ENCODE measurements around the gene PRKCA. TPM values are rescaled to one million over a fixed set of nuclear protein-coding genes. Genes with fewer than 3 reads are reported as not detected.

PRKCA gene
- total and polyA plus RNA-seq, 2 donors from 2014 or later = 8.0 to 50.8 TPM

DNA sequence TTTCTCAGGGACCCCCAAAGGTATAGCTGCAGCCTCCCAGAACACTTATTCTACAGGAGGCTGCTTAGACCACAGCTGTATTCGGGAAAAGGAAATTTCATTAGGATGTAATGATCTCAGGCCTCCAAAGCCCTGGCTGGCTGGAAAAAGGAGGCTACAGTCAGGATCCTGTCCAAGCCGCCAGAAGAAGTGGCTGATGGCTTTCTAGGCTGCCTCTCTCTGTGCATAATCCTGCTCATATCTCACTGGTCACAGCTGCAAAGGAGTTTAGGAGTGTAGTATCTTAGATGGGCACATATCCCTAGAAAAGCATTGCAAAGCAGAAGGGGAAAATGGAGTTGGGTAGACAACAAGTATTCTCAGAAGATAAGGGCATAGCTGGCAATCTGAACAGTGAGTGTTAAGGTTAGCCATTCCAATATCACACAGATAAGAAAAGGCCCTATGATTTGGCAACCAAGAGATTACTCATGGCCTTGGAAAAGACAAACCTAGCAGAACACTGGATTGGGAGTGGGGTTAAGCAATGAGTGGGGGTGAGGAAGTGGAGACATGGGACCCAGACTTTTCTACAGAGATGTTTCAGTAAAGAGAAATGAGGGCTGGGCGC, 26.0 kb upstream of the PRKCA start:
- Histone ChIP-seq H3K27me3 (ENCODE audit: control insufficient read depth, insufficient read depth, low read length) (no peaks in the 10 kb centered on the region), H3K4me1 (ENCODE audit: control insufficient read depth in 2 of 3, insufficient read depth in 2 of 3, low read depth in 1 of 3, low read length in 3 of 3) (no peaks in the 10 kb centered on the region), H3K36me3 (ENCODE audit: control insufficient read depth in 2 of 3, insufficient read depth in 3 of 3, low read length in 3 of 3) (no peaks in the 10 kb centered on the region), H3K9ac (ENCODE audit: low read length in 3 of 3) (no peak overlapping the region), H3K9me3 (ENCODE audit: control insufficient read depth in 2 of 3, insufficient read depth in 1 of 3, low read length in 3 of 3) (no peaks in the 10 kb centered on the region), H3K4me3 (ENCODE audit: low read length in 3 of 3) (no peak overlapping the region), H3K27ac (ENCODE audit: low read depth in 2 of 2, low read length in 2 of 2) (no peak overlapping the region)
- FAIRE-seq (no peak), DNase-seq (no peak)
- TF ChIP-seq CTCF (IDR thresholded peaks at IDR 0.05; ENCODE audit: borderline replicate concordance, extremely low read depth, insufficient read depth) = no peak
- intact Hi-C loops (cut with DNase I) = no loop called here

GRCh38 chr17:66277191-66277590, 25.2 kb upstream of the PRKCA start:
- no peak overlapping the region for H3K9ac ChIP-seq (ENCODE audit: low read length in 3 of 3)
- H3K9me3 ChIP-seq (ENCODE audit: control insufficient read depth in 2 of 3, insufficient read depth in 1 of 3, low read length in 3 of 3) = no peaks in the 10 kb centered on the region
- no peak overlapping the region for H3K27ac ChIP-seq (ENCODE audit: low read depth in 2 of 2, low read length in 2 of 2)
- FAIRE-seq (no peak), DNase-seq (no peak)
- no peak for TF ChIP-seq CTCF (IDR thresholded peaks at IDR 0.05; ENCODE audit: borderline replicate concordance, extremely low read depth, insufficient read depth)
- no peaks in the 10 kb centered on the region for H3K27me3 ChIP-seq (ENCODE audit: control insufficient read depth, insufficient read depth, low read length)
- H3K4me1 ChIP-seq (ENCODE audit: control insufficient read depth in 2 of 3, insufficient read depth in 2 of 3, low read depth in 1 of 3, low read length in 3 of 3) = no peaks in the 10 kb centered on the region
- no peaks in the 10 kb centered on the region for H3K36me3 ChIP-seq (ENCODE audit: control insufficient read depth in 2 of 3, insufficient read depth in 3 of 3, low read length in 3 of 3)
- H3K4me3 ChIP-seq (ENCODE audit: low read length in 3 of 3) = no peak overlapping the region
- intact Hi-C loops (cut with DNase I) = no loop called here

- Histone ChIP-seq H3K27ac (ENCODE audit: low read depth in 2 of 2, low read length in 2 of 2) (no peak overlapping the region), H3K4me1 (ENCODE audit: control insufficient read depth in 2 of 3, insufficient read depth in 2 of 3, low read depth in 1 of 3, low read length in 3 of 3) (no peaks in the 10 kb centered on the region), H3K9me3 (ENCODE audit: control insufficient read depth in 2 of 3, insufficient read depth in 1 of 3, low read length in 3 of 3) (no peaks in the 10 kb centered on the region), H3K27me3 (ENCODE audit: control insufficient read depth, insufficient read depth, low read length) (no peaks in the 10 kb centered on the region), H3K4me3 (ENCODE audit: low read length in 3 of 3) (no peak overlapping the region), H3K36me3 (ENCODE audit: control insufficient read depth in 2 of 3, insufficient read depth in 3 of 3, low read length in 3 of 3) (no peaks in the 10 kb centered on the region), H3K9ac (ENCODE audit: low read length in 3 of 3) (no peak overlapping the region)
- FAIRE-seq (no peak), DNase-seq (no peak)
- intact Hi-C loops (cut with DNase I) = no loop called here
- no peak for TF ChIP-seq CTCF (IDR thresholded peaks at IDR 0.05; ENCODE audit: borderline replicate concordance, extremely low read depth, insufficient read depth)
Measured at GRCh38 chr17:66281661-66282369, 20.6 kb upstream of the PRKCA start.
